ENCODE data around the gene TOP3B.

DNA sequence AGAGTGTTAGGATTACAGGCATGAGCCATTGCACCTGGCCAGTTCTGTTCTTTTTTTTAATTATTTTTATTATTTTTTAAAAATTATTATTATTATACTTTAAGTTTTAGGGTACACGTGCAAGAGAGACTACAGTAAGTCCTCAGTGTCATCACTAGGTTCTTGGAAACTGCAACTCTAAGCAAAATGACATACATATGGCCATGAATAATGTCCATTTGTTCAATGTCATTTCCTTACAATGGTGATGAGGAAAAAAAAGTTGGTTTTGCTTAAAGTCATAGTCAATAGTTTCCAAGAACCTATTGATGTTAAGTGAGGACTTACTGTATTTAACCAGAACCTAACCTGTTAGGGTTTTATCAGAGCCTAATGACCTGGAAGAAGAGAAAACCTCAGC, 29.4 kb upstream of the TOP3B start:
- TF ChIP-seq, protein P1, sequence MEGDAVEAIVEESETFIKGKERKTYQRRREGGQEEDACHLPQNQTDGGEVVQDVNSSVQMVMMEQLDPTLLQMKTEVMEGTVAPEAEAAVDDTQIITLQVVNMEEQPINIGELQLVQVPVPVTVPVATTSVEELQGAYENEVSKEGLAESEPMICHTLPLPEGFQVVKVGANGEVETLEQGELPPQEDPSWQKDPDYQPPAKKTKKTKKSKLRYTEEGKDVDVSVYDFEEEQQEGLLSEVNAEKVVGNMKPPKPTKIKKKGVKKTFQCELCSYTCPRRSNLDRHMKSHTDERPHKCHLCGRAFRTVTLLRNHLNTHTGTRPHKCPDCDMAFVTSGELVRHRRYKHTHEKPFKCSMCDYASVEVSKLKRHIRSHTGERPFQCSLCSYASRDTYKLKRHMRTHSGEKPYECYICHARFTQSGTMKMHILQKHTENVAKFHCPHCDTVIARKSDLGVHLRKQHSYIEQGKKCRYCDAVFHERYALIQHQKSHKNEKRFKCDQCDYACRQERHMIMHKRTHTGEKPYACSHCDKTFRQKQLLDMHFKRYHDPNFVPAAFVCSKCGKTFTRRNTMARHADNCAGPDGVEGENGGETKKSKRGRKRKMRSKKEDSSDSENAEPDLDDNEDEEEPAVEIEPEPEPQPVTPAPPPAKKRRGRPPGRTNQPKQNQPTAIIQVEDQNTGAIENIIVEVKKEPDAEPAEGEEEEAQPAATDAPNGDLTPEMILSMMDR (conservative IDR thresholded peaks at IDR 0.05 in 1 of 2, IDR thresholded peaks at IDR 0.05 in 1 of 2; ENCODE audit: low read depth in 1 of 2, low read length in 2 of 2), result no peak
- no peak for TF ChIP-seq EZH2 (IDR thresholded peaks at IDR 0.05; ENCODE audit: low read length, missing control alignments)

Data from fibroblast of lung (primary cell).